ENCODE results near the gene TMEM121.

TMEM121 gene

DNA sequence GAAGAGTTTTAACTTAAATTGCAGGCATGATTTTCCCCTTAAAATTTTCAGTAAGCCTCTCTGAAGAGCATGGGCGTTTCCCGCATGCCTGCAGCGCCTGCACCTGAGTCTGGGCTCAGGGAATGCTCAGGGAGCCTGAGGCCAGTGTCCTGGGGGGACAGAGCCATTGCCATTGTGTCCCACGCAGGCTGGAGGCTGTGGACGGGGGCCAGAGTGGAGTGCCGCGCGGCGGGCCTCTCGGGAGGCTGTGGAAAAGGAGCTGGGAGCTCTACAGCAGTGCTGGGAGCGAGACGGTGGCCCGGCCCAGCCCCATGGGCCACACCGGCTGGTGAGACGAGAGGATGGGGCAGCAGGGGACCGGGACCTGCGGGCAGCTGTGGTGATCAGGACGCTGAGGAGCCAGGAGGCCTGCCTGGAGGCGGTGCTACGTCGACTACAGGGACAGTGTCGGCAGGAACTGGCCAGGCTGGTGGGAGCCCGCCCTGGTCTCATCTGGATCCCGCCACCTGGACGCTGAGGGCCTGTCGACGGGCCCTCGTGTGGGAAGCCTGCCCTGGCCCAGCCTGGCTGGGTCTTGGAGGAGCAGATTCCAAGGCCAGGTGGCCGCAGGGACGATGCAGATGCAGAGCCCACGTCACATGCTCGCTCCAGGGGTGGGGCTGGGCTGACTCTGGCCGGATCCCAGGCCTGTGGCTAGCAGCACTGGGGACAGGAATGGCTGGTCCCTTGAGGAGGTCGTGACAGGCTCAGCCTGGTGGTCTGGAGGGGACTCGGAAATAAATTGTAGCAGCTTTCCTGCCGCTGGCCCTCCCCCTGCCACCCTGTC, 27.7 kb upstream of the TMEM121 start:
- DNase-seq, result no peak

DNA sequence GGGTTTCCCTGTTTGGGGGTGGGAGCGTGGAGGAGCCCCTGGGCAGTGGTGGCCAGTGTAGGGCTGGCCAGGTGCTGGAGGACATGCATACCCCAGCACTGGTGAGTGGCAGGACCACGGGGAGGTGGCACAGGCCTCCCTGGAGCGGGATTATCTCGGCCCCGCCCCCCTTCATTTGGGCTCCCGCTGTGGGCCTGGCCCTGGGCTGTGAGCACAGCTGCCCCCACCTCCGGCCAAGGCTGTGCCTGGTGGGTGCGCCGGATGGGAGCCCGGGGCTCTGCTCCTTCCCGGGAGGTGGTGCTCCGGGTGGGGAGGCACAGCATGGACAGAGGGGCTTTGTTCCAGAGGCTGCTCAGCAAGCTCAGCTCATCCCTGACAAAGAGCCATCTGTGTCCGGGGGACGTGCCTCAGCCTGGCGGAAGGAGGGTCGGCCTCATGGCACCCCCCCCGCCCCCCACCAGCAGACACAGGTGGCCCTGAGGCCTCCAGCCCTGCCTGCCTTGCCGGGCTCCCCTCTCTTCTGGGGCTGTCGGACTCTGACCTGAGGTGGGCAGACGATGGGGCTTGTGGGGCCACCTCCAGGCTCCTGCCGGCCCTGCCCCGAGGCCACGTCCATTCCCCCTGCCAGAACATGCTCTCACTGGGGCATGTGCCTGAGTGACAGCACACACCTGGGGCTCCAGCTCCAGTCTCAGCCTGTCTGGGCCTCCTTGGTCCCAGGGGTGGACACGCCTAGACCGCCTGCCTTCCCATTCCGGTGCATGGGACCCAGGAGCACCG, 26.9 kb upstream of the TMEM121 start:
- DNase-seq, result no peak

GRCh38 chr14:105500036-105500725, 26.2 kb upstream of the TMEM121 start:
- DNase-seq, result no peak

GRCh38 chr14:105500726-105501101, 25.7 kb upstream of the TMEM121 start:
- no peak for DNase-seq

DNA sequence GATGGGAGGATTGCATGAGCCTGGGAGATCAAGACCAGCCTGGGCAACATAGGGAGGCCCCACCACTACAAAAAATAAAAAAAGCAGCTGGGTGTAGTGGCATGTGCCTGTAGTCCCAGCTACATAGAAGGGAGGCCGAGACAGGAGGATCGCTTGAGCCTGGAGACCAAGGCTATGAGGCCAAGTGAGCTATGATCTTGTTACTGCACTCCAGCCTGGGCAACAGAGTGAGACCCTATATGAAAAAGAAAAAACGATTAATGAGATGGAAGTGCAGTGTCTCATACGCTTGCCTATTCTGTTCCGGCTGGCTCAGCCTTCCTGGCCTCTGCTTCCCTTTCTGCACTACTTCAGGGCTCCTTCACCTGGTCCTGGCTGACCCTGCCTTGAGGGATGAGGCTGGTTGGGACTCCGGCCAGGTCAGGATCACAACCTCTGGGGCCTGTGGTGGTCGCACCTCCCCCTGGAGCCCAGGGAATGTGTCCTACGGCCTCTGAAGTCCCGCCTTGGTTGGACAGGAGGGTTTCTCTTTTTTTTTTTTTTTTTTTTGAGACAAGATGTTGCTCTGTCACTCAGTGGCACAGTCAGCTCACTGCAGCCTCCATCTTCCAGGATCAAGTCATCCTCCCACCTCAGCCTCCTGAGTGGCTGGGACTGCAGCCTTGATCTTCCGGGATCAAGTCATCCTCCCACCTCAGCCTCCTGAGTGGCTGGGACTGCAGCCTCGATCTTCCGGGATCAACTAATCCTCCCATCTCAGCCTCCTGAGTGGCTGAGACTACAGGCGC, 24.7 kb upstream of the TMEM121 start:
- no peak for DNase-seq

- DNase-seq, result no peak
These were observed 23.7 kb upstream of the TMEM121 start for GRCh38 chr14:105502446-105503295.

DNA sequence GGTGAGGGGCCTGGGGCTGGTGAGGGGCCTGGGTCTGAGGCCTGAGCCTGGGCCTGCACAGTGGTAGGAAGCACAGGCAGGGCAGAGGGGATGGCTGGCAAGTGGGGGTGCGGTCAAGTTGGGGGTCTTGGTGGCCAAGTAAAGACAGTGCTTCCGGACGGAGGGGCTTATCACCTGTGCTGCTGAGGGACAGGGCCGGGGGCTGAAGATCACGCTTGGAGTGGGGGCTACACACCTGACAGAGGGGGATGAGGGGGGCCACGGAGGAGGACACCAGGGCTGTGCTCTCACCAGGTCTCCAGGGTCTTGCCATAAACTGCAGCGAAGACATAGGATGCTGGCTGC, 23.1 kb upstream of the TMEM121 start:
- no peak for DNase-seq

- DNase-seq, result no peak
These were observed 22.3 kb upstream of the TMEM121 start for GRCh38 chr14:105503935-105504692.

DNA sequence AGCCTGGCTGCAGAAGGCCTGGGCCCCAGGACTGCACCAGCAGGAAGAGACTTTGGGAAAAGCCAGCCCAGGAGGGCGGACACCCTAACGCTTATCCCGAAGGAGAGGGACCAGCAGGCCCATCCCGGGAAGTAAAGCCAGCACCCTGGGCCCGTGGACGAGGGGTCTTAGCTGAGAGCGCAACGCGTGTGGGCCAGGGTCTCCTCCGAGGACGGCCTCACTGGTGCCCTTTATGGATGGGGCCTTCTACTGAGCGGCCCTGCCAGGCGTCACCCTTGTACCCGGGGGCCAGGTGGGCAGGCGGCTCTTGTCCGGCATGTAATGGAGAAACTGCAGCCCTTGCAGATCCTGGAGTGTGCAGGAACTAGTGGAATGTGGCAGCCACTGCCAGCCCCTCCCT, 21.3 kb upstream of the TMEM121 start:
- DNase-seq, result no peak

DNA sequence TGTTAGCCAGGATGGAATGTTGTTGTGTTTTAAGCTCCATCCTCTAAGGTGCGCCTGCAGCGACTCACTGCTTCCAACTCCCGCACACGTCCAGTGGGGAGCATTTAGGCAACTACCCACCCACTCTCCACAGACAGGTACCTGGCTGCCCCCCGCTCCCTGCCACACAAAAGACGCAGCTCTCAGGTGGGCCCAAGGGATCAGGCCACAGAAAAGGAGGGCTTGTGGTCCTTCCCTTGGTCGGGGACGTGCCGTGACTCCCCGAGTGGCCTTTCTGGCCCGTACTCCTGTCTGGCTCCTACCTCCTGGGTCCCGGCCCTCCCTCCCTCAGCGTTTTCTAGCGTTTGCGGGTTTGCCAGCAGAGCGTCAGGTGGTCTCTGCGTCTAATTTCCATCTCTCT, 19.1 kb upstream of the TMEM121 start:
- DNase-seq, result no peak

GRCh38 chr14:105508069-105508468, 18.3 kb upstream of the TMEM121 start:
- DNase-seq, result no peak

GRCh38 chr14:105508601-105509000, 17.8 kb upstream of the TMEM121 start:
- no peak for DNase-seq

- no peak for DNase-seq
These were observed 9.3 kb upstream of the TMEM121 start for GRCh38 chr14:105517096-105517495.

DNA sequence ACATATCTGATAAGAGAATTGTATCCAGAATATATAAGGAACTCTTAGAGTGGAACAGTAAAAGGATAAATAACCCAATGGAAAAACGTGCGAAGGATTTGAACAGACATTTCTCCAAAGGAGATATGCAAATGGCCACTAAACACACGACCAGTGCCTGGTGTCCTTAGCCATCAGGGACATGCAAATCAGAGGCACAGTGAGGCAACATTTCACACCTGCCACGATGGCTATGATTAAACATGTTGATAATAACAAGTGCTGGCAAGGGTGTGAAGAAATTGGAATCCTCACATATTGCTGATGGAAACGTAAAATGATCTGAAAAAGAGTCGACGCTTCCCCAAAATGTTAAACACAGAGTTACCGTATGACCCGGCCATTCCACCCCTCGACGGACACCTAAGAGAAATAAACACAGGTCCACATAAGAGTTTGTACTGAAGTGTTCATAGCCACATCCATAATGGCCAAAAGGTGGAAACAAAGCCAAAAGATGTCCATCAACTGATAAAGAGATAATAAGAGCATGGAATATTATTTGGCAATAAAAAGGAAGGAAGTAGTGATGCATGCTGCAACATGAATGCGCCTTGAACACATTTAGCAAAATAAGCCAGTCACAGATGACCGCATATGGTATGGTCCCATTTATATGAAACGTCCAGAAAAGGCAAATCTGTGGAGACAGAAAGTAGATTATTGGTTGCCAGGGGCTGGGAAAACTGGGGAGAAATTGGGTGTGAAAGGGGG, 6.3 kb upstream of the TMEM121 start:
- no peak for DNase-seq

- no peak for DNase-seq
These were observed 1.1 kb upstream of the TMEM121 start for GRCh38 chr14:105525326-105525725.

GRCh38 chr14:105526776-105527380, 495 bp downstream of the TMEM121 start:
- DNase-seq, result no peak

DNA sequence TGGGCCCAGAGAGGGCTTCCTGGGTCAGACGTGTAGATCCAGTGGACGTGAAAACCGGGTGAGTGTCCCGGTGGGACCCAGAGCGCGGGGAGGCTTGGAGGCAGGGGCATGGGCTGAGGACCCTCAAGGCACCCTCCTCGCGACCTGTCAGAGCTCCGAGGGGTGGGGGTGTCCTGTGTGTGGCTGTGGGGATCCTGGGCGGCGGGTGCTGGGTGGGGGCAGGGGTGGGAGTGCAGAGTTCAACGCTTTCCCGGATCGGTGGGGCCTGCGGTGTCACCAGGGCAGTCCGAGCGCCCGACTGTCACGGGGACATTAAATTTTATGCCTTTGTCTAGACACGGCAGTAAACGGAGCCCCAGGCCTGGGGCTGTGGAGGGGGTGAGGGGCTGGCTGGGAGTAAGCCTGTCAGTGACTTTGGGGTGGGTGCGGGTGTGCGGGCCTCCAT, 1.0 kb downstream of the TMEM121 start:
- DNase-seq, result no peak

DNA sequence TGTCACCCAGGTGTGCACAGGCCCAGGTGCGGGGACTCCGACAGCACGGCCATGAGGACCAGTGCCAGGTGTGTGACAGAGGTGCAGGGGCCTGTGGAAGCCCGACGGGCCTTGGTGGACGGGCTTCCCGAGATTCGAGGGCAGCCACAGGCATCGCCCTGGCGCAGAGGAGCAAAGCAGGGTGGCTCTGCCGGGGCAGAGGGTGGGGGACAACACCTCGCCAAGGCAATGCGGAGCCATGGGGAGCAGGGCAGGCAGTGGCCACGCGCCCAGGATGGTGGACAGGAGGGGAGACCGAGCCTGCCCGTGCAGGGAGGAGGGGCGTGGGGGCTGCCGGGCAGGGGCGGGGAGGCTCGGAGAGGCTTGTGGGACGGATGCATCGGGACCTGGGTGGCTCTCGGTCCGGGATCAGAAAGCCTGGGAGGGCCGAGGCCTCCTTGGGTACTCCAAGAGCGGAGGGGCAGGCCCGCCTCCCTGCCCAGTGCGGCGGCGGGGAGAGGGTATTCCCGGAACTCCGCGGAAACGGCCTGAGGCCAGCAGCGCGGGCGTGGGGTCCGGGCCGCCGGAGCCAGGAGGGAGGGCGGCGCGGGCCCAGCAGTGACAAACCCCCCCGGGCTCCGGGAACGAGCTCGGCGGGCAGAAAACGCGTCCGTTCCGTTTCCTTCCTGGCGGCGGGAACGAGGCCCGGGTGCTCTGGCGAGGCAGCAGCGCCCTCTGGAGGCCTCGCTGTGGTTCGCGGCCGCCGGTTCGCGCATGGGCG, 1.6 kb downstream of the TMEM121 start:
- DNase-seq, result peak; percentile 73
